WI38 (cell line): ENCODE results near the gene UCP1.

Experiments
- H3K4me3 ChIP-seq: 2 replicates; pipeline ENCODE4 v1.5.1; 2011; ENCODE audit warnings: low read depth, mild to moderate bottlenecking, control low read depth, low read length
- TF ChIP-seq, protein P1 (sequence below): IDR thresholded peaks from 2 replicates; pipeline ENCODE4 v1.5.1; 2012; ENCODE audit warnings: low read depth, mild to moderate bottlenecking, control low read depth, low read length

Gene UCP1

GRCh38 chr4:140581078-140581477 lies 12.3 kb upstream of the UCP1 start:
- no peak overlapping the region for H3K4me3 ChIP-seq
- TF ChIP-seq, protein P1, sequence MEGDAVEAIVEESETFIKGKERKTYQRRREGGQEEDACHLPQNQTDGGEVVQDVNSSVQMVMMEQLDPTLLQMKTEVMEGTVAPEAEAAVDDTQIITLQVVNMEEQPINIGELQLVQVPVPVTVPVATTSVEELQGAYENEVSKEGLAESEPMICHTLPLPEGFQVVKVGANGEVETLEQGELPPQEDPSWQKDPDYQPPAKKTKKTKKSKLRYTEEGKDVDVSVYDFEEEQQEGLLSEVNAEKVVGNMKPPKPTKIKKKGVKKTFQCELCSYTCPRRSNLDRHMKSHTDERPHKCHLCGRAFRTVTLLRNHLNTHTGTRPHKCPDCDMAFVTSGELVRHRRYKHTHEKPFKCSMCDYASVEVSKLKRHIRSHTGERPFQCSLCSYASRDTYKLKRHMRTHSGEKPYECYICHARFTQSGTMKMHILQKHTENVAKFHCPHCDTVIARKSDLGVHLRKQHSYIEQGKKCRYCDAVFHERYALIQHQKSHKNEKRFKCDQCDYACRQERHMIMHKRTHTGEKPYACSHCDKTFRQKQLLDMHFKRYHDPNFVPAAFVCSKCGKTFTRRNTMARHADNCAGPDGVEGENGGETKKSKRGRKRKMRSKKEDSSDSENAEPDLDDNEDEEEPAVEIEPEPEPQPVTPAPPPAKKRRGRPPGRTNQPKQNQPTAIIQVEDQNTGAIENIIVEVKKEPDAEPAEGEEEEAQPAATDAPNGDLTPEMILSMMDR = no peak

DNA sequence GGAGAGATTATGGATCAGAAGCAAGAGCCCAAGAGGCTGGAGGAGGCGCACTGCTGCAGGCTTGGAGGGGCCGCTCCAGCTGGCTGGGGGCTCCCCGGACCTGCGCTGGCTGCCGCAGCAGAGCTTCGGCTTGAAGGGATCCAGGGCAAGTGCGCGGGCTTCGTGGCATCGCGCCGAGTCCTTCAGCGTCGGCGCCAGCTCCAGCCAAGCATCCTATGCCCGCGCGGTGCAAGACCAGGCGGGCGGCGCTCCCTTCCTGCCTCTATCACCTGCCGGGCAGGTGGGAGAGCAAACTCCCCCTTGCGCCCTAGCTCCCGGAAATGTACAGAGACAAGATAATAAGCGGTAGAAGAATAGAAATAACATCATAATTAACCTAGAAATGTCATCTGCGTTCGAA lies 10.5 kb upstream of the UCP1 start:
- TF ChIP-seq, protein P1 = no peak
- no peak overlapping the region for H3K4me3 ChIP-seq

DNA sequence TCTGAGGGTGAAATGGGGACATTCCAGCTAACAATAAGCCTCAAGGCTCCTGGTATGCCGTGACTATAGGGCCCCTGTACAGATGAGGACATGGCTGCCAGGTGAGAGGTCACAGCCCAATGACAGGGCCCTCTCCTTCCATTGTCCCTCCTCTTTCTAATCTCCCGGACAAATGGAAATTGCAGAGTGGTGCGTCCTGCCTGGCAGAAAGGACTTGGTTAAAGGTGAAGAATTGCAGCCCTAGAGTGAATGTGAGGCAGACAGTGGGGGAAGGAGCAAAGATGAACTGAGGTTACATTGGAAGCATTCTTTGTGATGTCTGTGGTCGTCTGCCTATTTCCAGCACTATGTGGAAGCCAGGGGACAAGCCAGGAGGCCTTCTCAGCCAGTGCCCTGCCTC lies 6.7 kb upstream of the UCP1 start:
- no peak overlapping the region for H3K4me3 ChIP-seq
- TF ChIP-seq, protein P1 = no peak

GRCh38 chr4:140571620-140572019 lies 2.9 kb upstream of the UCP1 start:
- TF ChIP-seq, protein P1 = no peak
- no peak overlapping the region for H3K4me3 ChIP-seq

- H3K4me3 ChIP-seq = peak overlapping the region; percentile 43; the same call in 1 of the 2 replicates
- TF ChIP-seq, protein P1 = no peak
These were observed 512 bp upstream of the UCP1 start for GRCh38 chr4:140569307-140569638.

DNA sequence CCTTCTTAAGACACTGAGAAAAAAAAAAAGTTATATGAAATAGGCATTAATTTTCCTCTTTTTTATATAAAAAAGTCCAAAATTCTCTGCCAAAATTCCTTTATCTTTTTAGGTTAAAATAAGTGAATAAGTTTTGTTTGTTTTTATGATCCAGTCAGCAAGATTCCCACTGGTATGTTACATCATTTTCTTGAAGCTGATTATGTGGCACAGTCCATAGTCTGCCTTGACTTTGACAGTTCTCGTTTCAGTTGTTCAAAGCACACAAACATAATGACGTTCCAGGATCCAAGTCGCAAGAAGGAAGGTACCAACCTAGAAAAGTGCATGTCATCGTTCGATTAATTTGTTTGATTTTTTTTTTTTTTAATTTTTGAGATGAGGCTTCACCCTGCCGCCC lies 9.1 kb downstream of the UCP1 start:
- no peak overlapping the region for H3K4me3 ChIP-seq
- TF ChIP-seq, protein P1 = no peak

DNA sequence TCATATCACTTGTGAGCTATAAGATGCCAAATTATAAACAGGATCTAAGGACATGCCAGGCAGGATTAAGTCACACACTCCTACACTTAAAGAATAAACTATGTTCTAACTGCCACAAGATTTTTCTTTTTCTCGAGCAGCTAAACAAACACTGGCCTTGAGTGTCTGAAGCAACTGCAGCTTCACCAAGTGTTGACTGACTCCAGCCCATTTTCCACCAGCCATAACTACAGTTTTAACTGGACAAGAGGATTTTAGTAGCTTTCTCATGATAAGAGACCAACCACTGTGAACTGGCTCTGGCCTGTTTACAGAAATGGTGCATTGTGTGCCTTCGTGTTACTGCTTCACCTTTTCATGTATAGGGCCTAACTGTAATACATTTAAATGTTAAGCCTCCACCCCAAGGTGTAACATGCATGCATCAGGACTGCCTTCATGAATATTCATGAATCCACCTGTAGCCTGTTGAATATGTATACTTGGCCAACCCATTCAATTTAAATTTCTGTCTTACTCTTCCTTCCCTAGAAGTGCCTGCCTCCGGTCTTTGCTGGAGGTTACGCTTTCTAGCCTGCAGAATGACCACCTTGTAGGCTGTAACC lies 10.8 kb downstream of the UCP1 start:
- no peak overlapping the region for H3K4me3 ChIP-seq
- TF ChIP-seq, protein P1 = no peak
